ENCODE measurements around the gene LIFR. TPM values are rescaled to one million over a fixed set of nuclear protein-coding genes. Genes with fewer than 3 reads are reported as not detected.

The LIFR gene
- total RNA-seq, 6 experiments from 2014 or later: 4.7 to 7.1 (median 5.4) TPM

- no peaks in the 10 kb centered on the region for H3K27me3 Mint-ChIP-seq (ENCODE audit: insufficient read depth)
- no peaks in the 10 kb centered on the region for H3K9me3 Mint-ChIP-seq
- no peak overlapping the region for H3K4me3 Mint-ChIP-seq
- no peak for DNase-seq
- peaks cover 12% of the 10 kb centered on the region for H3K4me1 Mint-ChIP-seq (ENCODE audit: low read depth)
- no peaks in the 10 kb centered on the region for H3K36me3 Mint-ChIP-seq (ENCODE audit: low read depth)
- no peak overlapping the region for H3K27ac Mint-ChIP-seq
- TF ChIP-seq CTCF (IDR thresholded peaks at IDR 0.05): no peak
Observed at GRCh38 chr5:38506302-38506701, 50.1 kb downstream of the LIFR start.

- peak overlapping the region; percentile 23; the same call in 1 of the 2 replicates for H3K4me3 Mint-ChIP-seq
- no peaks in the 10 kb centered on the region for H3K27me3 Mint-ChIP-seq (ENCODE audit: insufficient read depth)
- peak; percentile 56 for DNase-seq
- no peaks in the 10 kb centered on the region for H3K36me3 Mint-ChIP-seq (ENCODE audit: low read depth)
- H3K9me3 Mint-ChIP-seq: no peaks in the 10 kb centered on the region
- H3K27ac Mint-ChIP-seq: peak overlapping the region; percentile 80
- peaks cover 10% of the 10 kb centered on the region for H3K4me1 Mint-ChIP-seq (ENCODE audit: low read depth)
- TF ChIP-seq CTCF (IDR thresholded peaks at IDR 0.05): no peak
Observed at GRCh38 chr5:38500573-38501260, 55.7 kb downstream of the LIFR start.

GRCh38 chr5:38497946-38498345 lies 58.5 kb downstream of the LIFR start:
- Mint-ChIP-seq H3K4me3 (no peak overlapping the region), H3K4me1 (ENCODE audit: low read depth) (peaks cover 10% of the 10 kb centered on the region), H3K27ac (no peak overlapping the region), H3K27me3 (ENCODE audit: insufficient read depth) (no peaks in the 10 kb centered on the region), H3K9me3 (no peaks in the 10 kb centered on the region), H3K36me3 (ENCODE audit: low read depth) (no peaks in the 10 kb centered on the region)
- TF ChIP-seq CTCF (IDR thresholded peaks at IDR 0.05): peak; percentile 35; the same call in 1 of the 2 replicates
- peak; percentile 5 for DNase-seq

GRCh38 chr5:38494763-38495162 lies 61.7 kb downstream of the LIFR start:
- TF ChIP-seq CTCF (IDR thresholded peaks at IDR 0.05): no peak
- Mint-ChIP-seq H3K4me3 (no peak overlapping the region), H3K9me3 (no peaks in the 10 kb centered on the region), H3K27ac (no peak overlapping the region), H3K4me1 (ENCODE audit: low read depth) (no peaks in the 10 kb centered on the region; the same call in 1 of the 2 replicates), H3K36me3 (ENCODE audit: low read depth) (no peaks in the 10 kb centered on the region), H3K27me3 (ENCODE audit: insufficient read depth) (no peaks in the 10 kb centered on the region)
- no peak for DNase-seq

- TF ChIP-seq CTCF (IDR thresholded peaks at IDR 0.05): no peak
- Mint-ChIP-seq H3K27me3 (ENCODE audit: insufficient read depth) (no peaks in the 10 kb centered on the region), H3K4me3 (no peak overlapping the region), H3K9me3 (no peaks in the 10 kb centered on the region), H3K4me1 (ENCODE audit: low read depth) (no peaks in the 10 kb centered on the region), H3K27ac (no peak overlapping the region), H3K36me3 (ENCODE audit: low read depth) (no peaks in the 10 kb centered on the region)
- no peak for DNase-seq
Observed at GRCh38 chr5:38494175-38494574, 62.3 kb downstream of the LIFR start.
